NCI-H774 (cell line): ENCODE measurements around the gene VWA3A.
"Not testable (repeated sequence)": the region's sequence is repeated elsewhere in the genome, so short reads cannot be mapped to it uniquely, and the experiment has no call there.

Experiments
- DNase-seq: peaks from one replicate; lab custom pipeline; 2025; lab: John Stamatoyannopoulos, UW

VWA3A gene

DNA sequence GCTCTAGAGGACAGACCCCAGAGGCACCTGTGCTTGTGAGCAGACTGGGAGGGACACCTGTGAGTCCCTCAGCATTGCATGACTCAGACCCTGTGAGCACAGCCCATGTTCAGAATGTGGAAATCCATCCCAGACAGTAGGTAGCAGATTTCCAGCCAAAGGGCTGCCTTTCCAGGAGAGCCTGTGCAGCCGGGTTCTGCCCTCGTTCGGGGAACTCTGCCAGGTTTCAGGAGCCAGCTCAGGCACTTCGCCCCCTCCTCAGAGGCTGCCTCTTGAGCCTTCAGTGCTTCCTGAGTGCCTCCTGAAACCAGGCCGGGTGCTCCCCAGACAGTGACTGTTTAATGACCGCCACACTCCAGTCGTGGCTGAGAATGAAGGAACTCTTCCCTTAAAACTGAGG is 46.7 kb downstream of the VWA3A start:
- DNase-seq: no peak

GRCh38 chr16:22139732-22140131 is 47.4 kb downstream of the VWA3A start:
- no peak for DNase-seq

- no peak for DNase-seq
Observed at GRCh38 chr16:22141767-22142166, 49.4 kb downstream of the VWA3A start.

- no peak for DNase-seq
Observed at GRCh38 chr16:22144520-22144919, 52.2 kb downstream of the VWA3A start.

DNA sequence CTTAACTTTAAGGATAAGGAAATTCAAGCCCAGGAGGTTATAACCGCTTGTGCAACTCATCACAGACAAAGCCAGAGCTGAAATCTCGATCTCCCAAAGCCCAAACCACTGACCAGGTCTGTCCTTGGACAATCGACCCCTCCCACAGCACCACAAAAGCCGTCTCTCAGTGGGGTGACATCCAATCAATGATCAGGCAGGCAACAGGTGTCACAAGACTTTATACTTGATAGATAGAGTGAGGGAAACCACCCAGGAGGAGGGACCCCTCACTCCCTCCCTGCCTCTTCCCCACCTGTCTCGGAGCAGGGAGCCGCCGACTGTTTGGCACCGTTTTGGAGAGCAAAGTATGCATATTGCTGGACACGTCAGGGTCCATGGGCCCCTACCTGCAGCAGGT is 55.5 kb downstream of the VWA3A start:
- no peak for DNase-seq

DNA sequence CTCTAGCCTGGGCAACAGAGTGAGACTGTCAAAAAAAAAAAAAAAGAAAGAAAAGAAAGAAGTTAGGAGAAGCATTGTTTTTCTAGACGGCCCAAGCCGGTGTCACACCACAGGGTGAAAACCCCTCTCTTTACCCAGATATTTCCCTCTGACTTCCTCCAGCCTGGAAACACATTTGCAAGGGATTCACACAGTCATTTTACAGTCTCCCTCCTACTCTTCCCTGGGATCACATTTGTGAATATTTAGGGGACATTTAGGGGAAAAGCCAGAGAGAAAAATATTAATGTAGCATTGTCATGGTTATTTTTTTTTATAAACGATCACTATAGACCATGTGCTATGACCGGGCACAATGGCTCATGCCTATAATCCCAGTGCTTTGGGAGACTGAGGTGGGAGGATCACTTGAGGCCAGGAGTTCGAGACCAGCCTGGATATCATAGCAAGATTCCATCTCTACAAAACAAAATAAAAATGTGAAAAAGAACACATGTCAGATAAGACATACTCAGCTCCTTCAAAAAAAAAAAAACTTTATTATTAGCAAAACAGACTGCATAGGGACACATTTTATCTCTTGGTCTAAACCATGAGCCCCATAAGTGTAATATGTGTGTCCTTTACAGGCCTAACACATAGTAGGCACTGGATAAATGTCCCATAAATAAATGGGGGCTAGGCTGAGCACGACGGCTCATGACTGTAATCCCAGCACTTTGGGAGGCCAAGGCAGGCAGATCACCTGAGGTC is 59.1 kb downstream of the VWA3A start:
- DNase-seq: no peak

GRCh38 chr16:22152316-22152715 is 60.0 kb downstream of the VWA3A start:
- DNase-seq: no peak

DNA sequence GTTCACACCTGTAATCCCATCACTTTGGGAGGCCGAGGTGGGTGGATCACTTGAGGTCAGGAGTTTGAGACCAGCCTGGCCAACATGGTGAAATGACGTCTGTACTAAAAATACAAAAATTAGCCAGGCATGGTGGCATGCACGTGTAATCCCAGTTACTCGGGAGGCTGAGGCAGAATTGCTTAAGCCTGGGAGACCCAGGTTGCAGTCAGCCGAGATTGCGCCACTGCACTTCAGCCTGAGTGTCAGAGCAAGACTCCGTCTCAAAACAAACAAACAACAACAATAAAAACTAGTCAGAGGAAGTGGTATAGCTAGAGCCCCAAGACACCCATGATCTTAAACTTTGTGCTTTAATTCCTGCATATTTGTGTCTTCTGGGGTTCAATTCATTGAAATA is 60.7 kb downstream of the VWA3A start:
- not testable (repeated sequence) for DNase-seq

DNA sequence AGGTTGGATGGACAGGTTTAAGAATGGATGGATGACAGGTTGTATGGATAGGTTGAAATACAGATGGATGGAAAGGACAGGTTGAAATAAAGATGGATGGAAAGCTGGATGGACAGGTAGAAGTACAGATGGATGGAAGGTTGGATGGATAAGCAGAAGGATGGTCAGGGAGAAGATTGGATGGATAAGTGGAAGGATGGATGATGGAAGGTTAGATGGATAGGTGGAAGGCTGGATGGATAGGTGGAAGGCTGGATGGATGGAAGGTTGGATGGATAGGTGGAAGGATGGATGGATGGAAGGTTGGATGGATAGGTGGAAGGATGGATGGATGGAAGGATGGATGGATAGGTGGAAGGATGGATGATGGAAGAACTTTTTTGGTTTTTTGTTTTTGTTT is 69.1 kb downstream of the VWA3A start:
- no peak for DNase-seq

DNA sequence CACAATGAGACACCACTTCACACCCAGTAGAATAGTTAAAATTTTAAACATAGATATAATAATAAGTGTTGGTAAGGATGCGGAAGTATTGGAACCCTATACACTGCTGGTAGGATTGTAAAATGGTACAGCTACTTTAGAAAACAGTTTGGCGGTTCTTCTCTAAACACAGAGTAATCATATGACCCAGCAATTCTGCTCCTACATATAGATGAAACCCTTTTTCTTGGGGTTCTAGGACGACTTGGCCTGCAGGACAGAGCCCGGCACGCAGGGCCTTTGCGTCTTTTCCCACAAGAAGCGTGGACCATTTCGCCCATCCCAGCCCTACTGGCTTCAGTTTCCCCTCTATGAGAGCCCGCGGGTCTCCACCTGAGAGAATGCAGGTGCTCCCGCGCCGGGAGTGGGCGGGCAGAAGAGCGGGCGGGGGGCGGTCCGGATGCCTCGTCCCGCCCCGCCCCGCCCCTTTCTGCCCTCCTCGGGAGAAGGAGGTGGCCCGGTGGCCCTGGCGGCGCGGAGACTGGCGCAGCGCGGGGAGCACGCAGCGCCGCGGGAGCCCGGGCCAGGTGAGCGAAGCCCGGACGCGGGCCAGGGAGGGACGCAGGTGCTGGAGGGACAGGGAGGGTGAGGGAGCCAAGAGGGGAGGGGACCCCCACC is 69.8 kb downstream of the VWA3A start, which contains the start of gene SDR42E2:
TSS of gene SDR42E2 (plus strand) at position 508 of the 657 bp plus-strand sequence. CDS start 3,077 bp downstream, outside the sequence.
- peak; percentile 47 for DNase-seq

DNA sequence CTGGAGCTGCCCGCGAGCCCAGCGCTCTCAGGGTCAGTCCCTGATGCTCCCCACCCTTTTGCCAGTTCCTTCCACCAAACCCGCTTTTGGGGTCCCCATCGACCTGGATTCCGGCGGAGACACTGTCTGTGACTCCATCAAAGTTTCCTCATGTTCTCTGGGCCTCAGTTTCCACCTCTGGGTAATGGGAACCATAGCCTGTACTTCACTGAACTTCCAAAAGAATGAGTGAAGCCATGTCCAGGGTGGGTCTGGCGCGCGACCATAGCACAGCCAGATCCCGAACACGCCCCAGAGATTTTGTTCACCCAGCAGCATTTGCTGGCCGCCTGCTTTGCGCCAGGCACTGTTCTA is 70.3 kb downstream of the VWA3A start:
- no peak for DNase-seq

GRCh38 chr16:22163806-22164205 is 71.5 kb downstream of the VWA3A start:
- no peak for DNase-seq

- DNase-seq: no peak
Observed at GRCh38 chr16:22164482-22164881, 72.1 kb downstream of the VWA3A start.

- no peak for DNase-seq
Observed at GRCh38 chr16:22165508-22166285, 73.4 kb downstream of the VWA3A start.

- DNase-seq: no peak
Observed at GRCh38 chr16:22171953-22172352, 79.6 kb downstream of the VWA3A start.

DNA sequence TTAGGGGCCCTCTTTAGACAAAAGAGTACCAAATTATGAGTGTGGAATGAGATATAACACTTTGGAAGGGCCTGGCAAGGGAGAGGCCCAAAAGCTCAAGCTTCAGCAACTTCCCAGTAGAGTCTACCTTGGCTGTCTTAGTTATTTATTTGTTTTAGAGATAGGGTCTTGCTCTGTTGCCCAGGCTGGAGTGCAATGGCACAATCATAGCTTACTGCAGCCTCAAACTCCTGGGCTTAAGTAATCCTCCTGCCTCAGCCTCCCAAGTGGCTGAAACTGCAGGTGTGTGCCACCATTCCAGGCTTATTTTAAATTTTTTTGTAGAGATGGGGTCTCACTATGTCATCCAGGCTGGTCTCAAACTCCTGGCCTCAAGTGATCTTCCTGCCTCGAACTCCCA is 80.3 kb downstream of the VWA3A start:
- not testable (repeated sequence) for DNase-seq

GRCh38 chr16:22174642-22175041 is 82.3 kb downstream of the VWA3A start:
- DNase-seq: no peak

GRCh38 chr16:22177968-22178930 is 85.9 kb downstream of the VWA3A start:
- no peak for DNase-seq

DNA sequence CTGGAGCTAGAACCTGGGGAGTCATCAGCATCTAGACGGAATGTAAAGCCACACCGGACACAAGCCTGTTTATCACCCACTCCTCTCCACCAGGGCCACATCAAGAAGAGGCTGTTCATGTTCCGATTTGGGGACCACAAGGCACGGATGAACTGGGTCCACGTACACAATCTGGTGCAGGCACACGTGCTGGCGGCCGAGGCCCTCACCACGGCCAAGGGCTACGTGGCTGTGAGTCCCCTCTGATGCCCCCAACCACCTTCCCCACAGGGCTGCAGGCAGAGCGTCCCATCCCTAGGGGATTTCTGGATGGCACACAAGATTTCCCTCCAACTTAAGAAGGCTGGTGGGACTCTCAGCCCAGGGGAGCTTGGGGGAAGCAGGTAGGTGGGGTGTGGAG is 89.1 kb downstream of the VWA3A start:
- no peak for DNase-seq

GRCh38 chr16:22181843-22182242 is 89.5 kb downstream of the VWA3A start:
- DNase-seq: no peak

- DNase-seq: no peak
Observed at GRCh38 chr16:22183335-22183734, 91.0 kb downstream of the VWA3A start.
